ENCODE data around the gene NPC1L1. TPM values are rescaled to one million over a fixed set of nuclear protein-coding genes. Genes with fewer than 3 reads are reported as not detected.

Gene NPC1L1
- polyA plus RNA-seq, 1 donor from 2014 or later = not detected

DNA sequence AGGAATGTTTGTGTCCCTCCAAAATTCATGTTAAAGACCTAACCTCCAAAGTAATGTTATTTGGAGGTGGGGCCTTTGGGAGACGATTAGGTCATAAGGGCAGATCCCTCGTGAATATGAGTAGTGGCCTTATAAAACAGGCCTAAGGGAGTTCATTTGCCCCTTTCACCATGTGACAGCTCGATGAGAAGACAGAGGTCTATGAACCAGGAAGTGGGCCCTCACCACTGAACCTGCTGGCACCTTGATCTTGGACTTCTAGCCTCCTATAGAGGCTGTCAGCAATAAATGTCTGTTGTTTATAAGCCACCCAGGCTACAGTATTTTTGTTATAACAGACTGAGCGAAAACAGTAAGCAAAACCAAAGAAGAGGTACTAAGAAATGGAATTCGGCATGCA lies 64.8 kb downstream of the NPC1L1 start:
- no peaks in the 10 kb centered on the region for H3K27me3 ChIP-seq (ENCODE audit: insufficient read depth, low read depth, low read length)
- H4K20me1 ChIP-seq (ENCODE audit: insufficient read depth) = no peaks in the 10 kb centered on the region
- no peaks in the 10 kb centered on the region for H3K36me3 ChIP-seq (ENCODE audit: insufficient read depth, low read length)

DNA sequence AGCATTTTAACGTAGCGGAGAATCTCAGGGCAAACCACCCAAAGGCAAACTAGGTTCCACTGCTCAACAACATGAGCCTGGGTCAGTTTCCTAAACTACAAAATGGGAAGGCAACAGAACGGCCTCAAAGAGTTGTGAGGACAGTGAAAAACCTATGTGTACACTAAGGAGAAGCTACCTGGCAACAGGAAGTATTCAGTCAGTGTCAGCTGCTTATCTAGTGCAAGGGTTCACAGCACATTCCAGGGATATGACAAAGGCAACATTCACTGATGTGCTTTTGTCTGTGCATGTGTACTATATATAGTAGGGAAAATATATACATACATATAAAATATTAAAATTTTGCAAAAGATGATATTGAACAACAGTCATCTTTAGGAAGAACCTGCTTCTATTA lies 67.8 kb downstream of the NPC1L1 start:
- H3K9me3 ChIP-seq (ENCODE audit: low read length) = no peaks in the 10 kb centered on the region
- no peak overlapping the region for H3K27ac ChIP-seq (ENCODE audit: low read length)
- no peaks in the 10 kb centered on the region for H3F3A ChIP-seq (ENCODE audit: insufficient read depth, low read length, poor library complexity, severe bottlenecking)
- no peaks in the 10 kb centered on the region for H3K36me3 ChIP-seq (ENCODE audit: insufficient read depth, low read length)
- no peaks in the 10 kb centered on the region for H4K20me1 ChIP-seq (ENCODE audit: insufficient read depth)
- no peaks in the 10 kb centered on the region for H3K27me3 ChIP-seq (ENCODE audit: insufficient read depth, low read depth, low read length)
- no peak overlapping the region for H2AFZ ChIP-seq (ENCODE audit: low read depth, low read length)
- H3K9me2 ChIP-seq (ENCODE audit: insufficient read depth, low read length) = no peaks in the 10 kb centered on the region
- no peak for TF ChIP-seq MXI1 (conservative IDR thresholded peaks at IDR 0.05; ENCODE audit: poor library complexity, severe bottlenecking)
- TF ChIP-seq EP300 (conservative IDR thresholded peaks at IDR 0.05; ENCODE audit: poor library complexity, severe bottlenecking) = no peak
- no peak for TF ChIP-seq EZH2 (IDR thresholded peaks at IDR 0.05; ENCODE audit: borderline replicate concordance, insufficient read depth, low read length, poor library complexity, severe bottlenecking)
- TF ChIP-seq, protein P1, sequence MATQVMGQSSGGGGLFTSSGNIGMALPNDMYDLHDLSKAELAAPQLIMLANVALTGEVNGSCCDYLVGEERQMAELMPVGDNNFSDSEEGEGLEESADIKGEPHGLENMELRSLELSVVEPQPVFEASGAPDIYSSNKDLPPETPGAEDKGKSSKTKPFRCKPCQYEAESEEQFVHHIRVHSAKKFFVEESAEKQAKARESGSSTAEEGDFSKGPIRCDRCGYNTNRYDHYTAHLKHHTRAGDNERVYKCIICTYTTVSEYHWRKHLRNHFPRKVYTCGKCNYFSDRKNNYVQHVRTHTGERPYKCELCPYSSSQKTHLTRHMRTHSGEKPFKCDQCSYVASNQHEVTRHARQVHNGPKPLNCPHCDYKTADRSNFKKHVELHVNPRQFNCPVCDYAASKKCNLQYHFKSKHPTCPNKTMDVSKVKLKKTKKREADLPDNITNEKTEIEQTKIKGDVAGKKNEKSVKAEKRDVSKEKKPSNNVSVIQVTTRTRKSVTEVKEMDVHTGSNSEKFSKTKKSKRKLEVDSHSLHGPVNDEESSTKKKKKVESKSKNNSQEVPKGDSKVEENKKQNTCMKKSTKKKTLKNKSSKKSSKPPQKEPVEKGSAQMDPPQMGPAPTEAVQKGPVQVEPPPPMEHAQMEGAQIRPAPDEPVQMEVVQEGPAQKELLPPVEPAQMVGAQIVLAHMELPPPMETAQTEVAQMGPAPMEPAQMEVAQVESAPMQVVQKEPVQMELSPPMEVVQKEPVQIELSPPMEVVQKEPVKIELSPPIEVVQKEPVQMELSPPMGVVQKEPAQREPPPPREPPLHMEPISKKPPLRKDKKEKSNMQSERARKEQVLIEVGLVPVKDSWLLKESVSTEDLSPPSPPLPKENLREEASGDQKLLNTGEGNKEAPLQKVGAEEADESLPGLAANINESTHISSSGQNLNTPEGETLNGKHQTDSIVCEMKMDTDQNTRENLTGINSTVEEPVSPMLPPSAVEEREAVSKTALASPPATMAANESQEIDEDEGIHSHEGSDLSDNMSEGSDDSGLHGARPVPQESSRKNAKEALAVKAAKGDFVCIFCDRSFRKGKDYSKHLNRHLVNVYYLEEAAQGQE (IDR thresholded peaks at IDR 0.05; ENCODE audit: borderline replicate concordance) = no peak
- no peak for TF ChIP-seq RAD21 (conservative IDR thresholded peaks at IDR 0.05)
- TF ChIP-seq POLR2AphosphoS5 (IDR thresholded peaks at IDR 0.05) = no peak
- TF ChIP-seq SMC3 (conservative IDR thresholded peaks at IDR 0.05; ENCODE audit: poor library complexity) = no peak
- TF ChIP-seq, protein P2, sequence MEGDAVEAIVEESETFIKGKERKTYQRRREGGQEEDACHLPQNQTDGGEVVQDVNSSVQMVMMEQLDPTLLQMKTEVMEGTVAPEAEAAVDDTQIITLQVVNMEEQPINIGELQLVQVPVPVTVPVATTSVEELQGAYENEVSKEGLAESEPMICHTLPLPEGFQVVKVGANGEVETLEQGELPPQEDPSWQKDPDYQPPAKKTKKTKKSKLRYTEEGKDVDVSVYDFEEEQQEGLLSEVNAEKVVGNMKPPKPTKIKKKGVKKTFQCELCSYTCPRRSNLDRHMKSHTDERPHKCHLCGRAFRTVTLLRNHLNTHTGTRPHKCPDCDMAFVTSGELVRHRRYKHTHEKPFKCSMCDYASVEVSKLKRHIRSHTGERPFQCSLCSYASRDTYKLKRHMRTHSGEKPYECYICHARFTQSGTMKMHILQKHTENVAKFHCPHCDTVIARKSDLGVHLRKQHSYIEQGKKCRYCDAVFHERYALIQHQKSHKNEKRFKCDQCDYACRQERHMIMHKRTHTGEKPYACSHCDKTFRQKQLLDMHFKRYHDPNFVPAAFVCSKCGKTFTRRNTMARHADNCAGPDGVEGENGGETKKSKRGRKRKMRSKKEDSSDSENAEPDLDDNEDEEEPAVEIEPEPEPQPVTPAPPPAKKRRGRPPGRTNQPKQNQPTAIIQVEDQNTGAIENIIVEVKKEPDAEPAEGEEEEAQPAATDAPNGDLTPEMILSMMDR (IDR thresholded peaks at IDR 0.05; ENCODE audit: poor library complexity, severe bottlenecking) = no peak
- no peak for TF ChIP-seq TAF1 (IDR thresholded peaks at IDR 0.05; ENCODE audit: low read depth)
- H3K9ac ChIP-seq (ENCODE audit: low read length) = no peak overlapping the region
- H3K4me2 ChIP-seq (ENCODE audit: low read length) = no peak overlapping the region
- peaks cover 9% of the 10 kb centered on the region for H3K79me2 ChIP-seq (replicated peaks; ENCODE audit: insufficient read depth, low read length)
- no peak overlapping the region for H3K4me3 ChIP-seq (ENCODE audit: low read length)

More for the DNA sequence above, 64.8 kb downstream of the NPC1L1 start:
- Histone ChIP-seq H3K27ac (ENCODE audit: low read length) (no peak overlapping the region), H3K79me2 (replicated peaks; ENCODE audit: insufficient read depth, low read length) (peaks cover 9% of the 10 kb centered on the region), H3K9ac (ENCODE audit: low read length) (no peak overlapping the region), H3K4me3 (ENCODE audit: low read length) (no peak overlapping the region), H3K9me3 (ENCODE audit: low read length) (no peaks in the 10 kb centered on the region), H2AFZ (ENCODE audit: low read depth, low read length) (no peak overlapping the region), H3K4me2 (ENCODE audit: low read length) (no peak overlapping the region), H3F3A (ENCODE audit: insufficient read depth, low read length, poor library complexity, severe bottlenecking) (no peaks in the 10 kb centered on the region), H3K9me2 (ENCODE audit: insufficient read depth, low read length) (no peaks in the 10 kb centered on the region)
- TF ChIP-seq, protein P2 (IDR thresholded peaks at IDR 0.05; ENCODE audit: poor library complexity, severe bottlenecking) = no peak
- TF ChIP-seq TAF1 (IDR thresholded peaks at IDR 0.05; ENCODE audit: low read depth) (no peak), EP300 (conservative IDR thresholded peaks at IDR 0.05; ENCODE audit: poor library complexity, severe bottlenecking) (no peak), EZH2 (IDR thresholded peaks at IDR 0.05; ENCODE audit: borderline replicate concordance, insufficient read depth, low read length, poor library complexity, severe bottlenecking) (no peak), MXI1 (conservative IDR thresholded peaks at IDR 0.05; ENCODE audit: poor library complexity, severe bottlenecking) (no peak), POLR2AphosphoS5 (IDR thresholded peaks at IDR 0.05) (no peak), RAD21 (conservative IDR thresholded peaks at IDR 0.05) (no peak), SMC3 (conservative IDR thresholded peaks at IDR 0.05; ENCODE audit: poor library complexity) (no peak)

All from neural cell (in vitro differentiated cells).